ENCODE data around the gene EPM2A.
"Not testable (repeated sequence)": the region's sequence is repeated elsewhere in the genome, so short reads cannot be mapped to it uniquely, and the experiment has no call there.

The EPM2A gene

GRCh38 chr6:145752638-145753037, 17.3 kb upstream of the EPM2A start:
- no peak overlapping the region for H3K27ac ChIP-seq (ENCODE audit: insufficient read depth, low read depth, low read length, poor library complexity, severe bottlenecking)
- no peak overlapping the region for H3K4me3 ChIP-seq (ENCODE audit: insufficient read depth, low read depth, low read length)
- H3K27me3 ChIP-seq (ENCODE audit: control insufficient read depth, insufficient read depth, low read length, poor library complexity, severe bottlenecking), result no peaks in the 10 kb centered on the region
- H3K9me3 ChIP-seq (ENCODE audit: control insufficient read depth, low read length), result no peaks in the 10 kb centered on the region
- WGBS, 2 experiments, result 92 to 95% methylated on average over 2 of the region's 2 CpGs
- H3K36me3 ChIP-seq (ENCODE audit: control insufficient read depth, insufficient read depth, low read length), result no peaks in the 10 kb centered on the region
- H3K4me1 ChIP-seq (ENCODE audit: control insufficient read depth, insufficient read depth, low read length), result no peaks in the 10 kb centered on the region

GRCh38 chr6:145749632-145750031, 14.3 kb upstream of the EPM2A start:
- Histone ChIP-seq H3K27me3 (ENCODE audit: control insufficient read depth, insufficient read depth, low read length, poor library complexity, severe bottlenecking) (no peaks in the 10 kb centered on the region), H3K9me3 (ENCODE audit: control insufficient read depth, low read length) (no peaks in the 10 kb centered on the region), H3K4me1 (ENCODE audit: control insufficient read depth, insufficient read depth, low read length) (no peaks in the 10 kb centered on the region), H3K36me3 (ENCODE audit: control insufficient read depth, insufficient read depth, low read length) (no peaks in the 10 kb centered on the region), H3K27ac (ENCODE audit: insufficient read depth, low read depth, low read length, poor library complexity, severe bottlenecking) (no peak overlapping the region), H3K4me3 (ENCODE audit: insufficient read depth, low read depth, low read length) (no peak overlapping the region)
- WGBS, 2 experiments, result 96 to 100% methylated on average over 1 of the region's 1 CpG

- Histone ChIP-seq H3K9me3 (ENCODE audit: control insufficient read depth, low read length) (no peaks in the 10 kb centered on the region), H3K4me3 (ENCODE audit: insufficient read depth, low read depth, low read length) (no peak overlapping the region), H3K36me3 (ENCODE audit: control insufficient read depth, insufficient read depth, low read length) (no peaks in the 10 kb centered on the region), H3K27me3 (ENCODE audit: control insufficient read depth, insufficient read depth, low read length, poor library complexity, severe bottlenecking) (no peaks in the 10 kb centered on the region), H3K27ac (ENCODE audit: insufficient read depth, low read depth, low read length, poor library complexity, severe bottlenecking) (no peak overlapping the region), H3K4me1 (ENCODE audit: control insufficient read depth, insufficient read depth, low read length) (no peaks in the 10 kb centered on the region)
- 94 to 100% methylated on average over 1 of the region's 1 CpG for WGBS, 2 experiments
Observed at GRCh38 chr6:145745861-145746260, 10.5 kb upstream of the EPM2A start.

- H3K4me3 ChIP-seq (ENCODE audit: insufficient read depth, low read depth, low read length), result no peak overlapping the region
- no peaks in the 10 kb centered on the region for H3K9me3 ChIP-seq (ENCODE audit: control insufficient read depth, low read length)
- no peaks in the 10 kb centered on the region for H3K36me3 ChIP-seq (ENCODE audit: control insufficient read depth, insufficient read depth, low read length)
- H3K4me1 ChIP-seq (ENCODE audit: control insufficient read depth, insufficient read depth, low read length), result no peaks in the 10 kb centered on the region
- 91 to 100% methylated on average over 1 of the region's 2 CpGs for WGBS, 2 experiments
- no peak overlapping the region for H3K27ac ChIP-seq (ENCODE audit: insufficient read depth, low read depth, low read length, poor library complexity, severe bottlenecking)
- H3K27me3 ChIP-seq (ENCODE audit: control insufficient read depth, insufficient read depth, low read length, poor library complexity, severe bottlenecking), result no peaks in the 10 kb centered on the region
Observed at GRCh38 chr6:145744619-145745018, 9.3 kb upstream of the EPM2A start.

- Histone ChIP-seq H3K27ac (ENCODE audit: insufficient read depth, low read depth, low read length, poor library complexity, severe bottlenecking) (no peak overlapping the region), H3K27me3 (ENCODE audit: control insufficient read depth, insufficient read depth, low read length, poor library complexity, severe bottlenecking) (no peaks in the 10 kb centered on the region), H3K4me1 (ENCODE audit: control insufficient read depth, insufficient read depth, low read length) (no peaks in the 10 kb centered on the region), H3K36me3 (ENCODE audit: control insufficient read depth, insufficient read depth, low read length) (no peaks in the 10 kb centered on the region), H3K9me3 (ENCODE audit: control insufficient read depth, low read length) (no peaks in the 10 kb centered on the region), H3K4me3 (ENCODE audit: insufficient read depth, low read depth, low read length) (no peak overlapping the region)
- 95 to 100% methylated on average over 1 of the region's 2 CpGs for WGBS, 2 experiments
Observed at GRCh38 chr6:145743332-145743731, 8.0 kb upstream of the EPM2A start.

GRCh38 chr6:145742472-145742871, 7.2 kb upstream of the EPM2A start:
- not testable (repeated sequence) for H3K9me3 ChIP-seq (ENCODE audit: control insufficient read depth, low read length)
- WGBS, 2 experiments, result 88 to 91% methylated on average over 6 of the region's 6 CpGs

GRCh38 chr6:145739685-145740084, 4.4 kb upstream of the EPM2A start:
- WGBS, 2 experiments, result 92 to 99% methylated on average over 5 of the region's 5 CpGs

More at GRCh38 chr6:145742472-145742871, 7.2 kb upstream of the EPM2A start:
- H3K27me3 ChIP-seq (ENCODE audit: control insufficient read depth, insufficient read depth, low read length, poor library complexity, severe bottlenecking); H3K4me3 ChIP-seq (ENCODE audit: insufficient read depth, low read depth, low read length); H3K4me1 ChIP-seq (ENCODE audit: control insufficient read depth, insufficient read depth, low read length); H3K36me3 ChIP-seq (ENCODE audit: control insufficient read depth, insufficient read depth, low read length); H3K27ac ChIP-seq (ENCODE audit: insufficient read depth, low read depth, low read length, poor library complexity, severe bottlenecking): not testable (repeated sequence)

GRCh38 chr6:145738265-145738664, 2.9 kb upstream of the EPM2A start:
- Histone ChIP-seq H3K4me1 (ENCODE audit: control insufficient read depth, insufficient read depth, low read length) (peaks cover 4% of the 10 kb centered on the region), H3K4me3 (ENCODE audit: insufficient read depth, low read depth, low read length) (no peak overlapping the region), H3K27ac (ENCODE audit: insufficient read depth, low read depth, low read length, poor library complexity, severe bottlenecking) (no peak overlapping the region), H3K36me3 (ENCODE audit: control insufficient read depth, insufficient read depth, low read length) (no peaks in the 10 kb centered on the region), H3K27me3 (ENCODE audit: control insufficient read depth, insufficient read depth, low read length, poor library complexity, severe bottlenecking) (no peaks in the 10 kb centered on the region), H3K9me3 (ENCODE audit: control insufficient read depth, low read length) (no peaks in the 10 kb centered on the region)

More at GRCh38 chr6:145739685-145740084, 4.4 kb upstream of the EPM2A start:
- not testable (repeated sequence) for H3K36me3 ChIP-seq (ENCODE audit: control insufficient read depth, insufficient read depth, low read length); H3K27me3 ChIP-seq (ENCODE audit: control insufficient read depth, insufficient read depth, low read length, poor library complexity, severe bottlenecking); H3K9me3 ChIP-seq (ENCODE audit: control insufficient read depth, low read length); H3K4me3 ChIP-seq (ENCODE audit: insufficient read depth, low read depth, low read length); H3K27ac ChIP-seq (ENCODE audit: insufficient read depth, low read depth, low read length, poor library complexity, severe bottlenecking); H3K4me1 ChIP-seq (ENCODE audit: control insufficient read depth, insufficient read depth, low read length)

GRCh38 chr6:145736661-145737144, 1.4 kb upstream of the EPM2A start:
- WGBS, 2 experiments, result 85 to 95% methylated on average over 7 of the region's 7 CpGs
- Histone ChIP-seq H3K4me3 (ENCODE audit: insufficient read depth, low read depth, low read length) (no peak overlapping the region), H3K9me3 (ENCODE audit: control insufficient read depth, low read length) (no peaks in the 10 kb centered on the region), H3K4me1 (ENCODE audit: control insufficient read depth, insufficient read depth, low read length) (peaks cover 4% of the 10 kb centered on the region), H3K36me3 (ENCODE audit: control insufficient read depth, insufficient read depth, low read length) (no peaks in the 10 kb centered on the region), H3K27ac (ENCODE audit: insufficient read depth, low read depth, low read length, poor library complexity, severe bottlenecking) (no peak overlapping the region), H3K27me3 (ENCODE audit: control insufficient read depth, insufficient read depth, low read length, poor library complexity, severe bottlenecking) (no peaks in the 10 kb centered on the region)

GRCh38 chr6:145734486-145735355, 599 bp downstream of the EPM2A start:
- peak overlapping the region; percentile 98 for H3K27ac ChIP-seq (ENCODE audit: insufficient read depth, low read depth, low read length, poor library complexity, severe bottlenecking)
- no peaks in the 10 kb centered on the region for H3K27me3 ChIP-seq (ENCODE audit: control insufficient read depth, insufficient read depth, low read length, poor library complexity, severe bottlenecking)
- H3K9me3 ChIP-seq (ENCODE audit: control insufficient read depth, low read length), result no peaks in the 10 kb centered on the region
- no peaks in the 10 kb centered on the region for H3K36me3 ChIP-seq (ENCODE audit: control insufficient read depth, insufficient read depth, low read length)
- WGBS, 2 experiments, result 0% methylated on average over 73 of the region's 74 CpGs
- H3K4me3 ChIP-seq (ENCODE audit: insufficient read depth, low read depth, low read length), result peak overlapping the region; percentile 49
- H3K4me1 ChIP-seq (ENCODE audit: control insufficient read depth, insufficient read depth, low read length), result peaks cover 4% of the 10 kb centered on the region
